Measurements from ENCODE around the gene RAN.
"Not testable (repeated sequence)": the region's sequence is repeated elsewhere in the genome, so short reads cannot be mapped to it uniquely, and the experiment has no call there.

The RAN gene

GRCh38 chr12:130835011-130835410 is 36.9 kb upstream of the RAN start:
- H3K27me3 ChIP-seq (ENCODE audit: low read depth, low read length): peaks cover 8% of the 10 kb centered on the region
- H3K9me3 ChIP-seq (ENCODE audit: control insufficient read depth in 1 of 2, low read length in 2 of 2): no peaks in the 10 kb centered on the region
- H3K27ac ChIP-seq (ENCODE audit: low read length): no peak overlapping the region
- peaks cover 0 to 21% of the 10 kb centered on the region in 2 donors for H3K4me1 ChIP-seq (ENCODE audit: control insufficient read depth in 1 of 2, insufficient read depth in 2 of 2, low read length in 2 of 2)
- H3K36me3 ChIP-seq (ENCODE audit: control insufficient read depth in 1 of 2, insufficient read depth in 2 of 2, low read length in 2 of 2): no peaks in the 10 kb centered on the region
- no peak overlapping the region for H3K4me3 ChIP-seq (ENCODE audit: low read depth in 1 of 2, low read length in 2 of 2)

- H3K4me3 ChIP-seq (ENCODE audit: low read depth in 1 of 2, low read length in 2 of 2): no peak overlapping the region
- H3K9me3 ChIP-seq (ENCODE audit: control insufficient read depth in 1 of 2, low read length in 2 of 2): no peaks in the 10 kb centered on the region
- H3K36me3 ChIP-seq (ENCODE audit: control insufficient read depth in 1 of 2, insufficient read depth in 2 of 2, low read length in 2 of 2): no peaks in the 10 kb centered on the region
- H3K27ac ChIP-seq (ENCODE audit: low read length): no peak overlapping the region
- H3K27me3 ChIP-seq (ENCODE audit: low read depth, low read length): peaks cover 8% of the 10 kb centered on the region
- H3K4me1 ChIP-seq (ENCODE audit: control insufficient read depth in 1 of 2, insufficient read depth in 2 of 2, low read length in 2 of 2): peaks cover 0 to 21% of the 10 kb centered on the region in 2 donors
Measured at GRCh38 chr12:130835436-130835835, 36.4 kb upstream of the RAN start.

- no peak overlapping the region for H3K27ac ChIP-seq (ENCODE audit: low read length)
- H3K4me1 ChIP-seq (ENCODE audit: control insufficient read depth in 1 of 2, insufficient read depth in 2 of 2, low read length in 2 of 2): peaks cover 0 to 9% of the 10 kb centered on the region in 2 donors
- H3K36me3 ChIP-seq (ENCODE audit: control insufficient read depth in 1 of 2, insufficient read depth in 2 of 2, low read length in 2 of 2): no peaks in the 10 kb centered on the region
- H3K4me3 ChIP-seq (ENCODE audit: low read depth in 1 of 2, low read length in 2 of 2): peak overlapping the region; percentile 52 to 80
- H3K27me3 ChIP-seq (ENCODE audit: low read depth, low read length): peaks cover 8% of the 10 kb centered on the region
- H3K9me3 ChIP-seq (ENCODE audit: control insufficient read depth in 1 of 2, low read length in 2 of 2): no peaks in the 10 kb centered on the region
Measured at GRCh38 chr12:130838284-130838950, 33.4 kb upstream of the RAN start.

- H3K9me3 ChIP-seq (ENCODE audit: control insufficient read depth in 1 of 2, low read length in 2 of 2): no peaks in the 10 kb centered on the region
- H3K27ac ChIP-seq (ENCODE audit: low read length): no peak within 1 kb of the TSS
- H3K4me1 ChIP-seq (ENCODE audit: control insufficient read depth in 1 of 2, insufficient read depth in 2 of 2, low read length in 2 of 2): peaks cover 0 to 8% of the 10 kb centered on the region in 2 donors
- H3K27me3 ChIP-seq (ENCODE audit: low read depth, low read length): peaks cover 8% of the 10 kb centered on the region
- no peaks in the 10 kb centered on the region for H3K36me3 ChIP-seq (ENCODE audit: control insufficient read depth in 1 of 2, insufficient read depth in 2 of 2, low read length in 2 of 2)
- peak within 1 kb of the TSS; percentile 76 to 80 for H3K4me3 ChIP-seq (ENCODE audit: low read depth in 1 of 2, low read length in 2 of 2)
Measured at GRCh38 chr12:130838951-130839769, 32.7 kb upstream of the RAN start, which contains the start of gene STX2. TSS of gene STX2 (minus strand) at chr12:130839250. CDS start at chr12:130839099, 151 bp downstream.

GRCh38 chr12:130839770-130840404 is 32.0 kb upstream of the RAN start:
- Histone ChIP-seq H3K36me3 (ENCODE audit: control insufficient read depth in 1 of 2, insufficient read depth in 2 of 2, low read length in 2 of 2) (no peaks in the 10 kb centered on the region), H3K27ac (ENCODE audit: low read length) (no peak overlapping the region), H3K4me1 (ENCODE audit: control insufficient read depth in 1 of 2, insufficient read depth in 2 of 2, low read length in 2 of 2) (peaks cover 0 to 8% of the 10 kb centered on the region in 2 donors), H3K27me3 (ENCODE audit: low read depth, low read length) (peaks cover 8% of the 10 kb centered on the region), H3K4me3 (ENCODE audit: low read depth in 1 of 2, low read length in 2 of 2) (peak overlapping the region; percentile 71 to 76), H3K9me3 (ENCODE audit: control insufficient read depth in 1 of 2, low read length in 2 of 2) (no peaks in the 10 kb centered on the region)

GRCh38 chr12:130846369-130846768 is 25.5 kb upstream of the RAN start:
- H3K36me3 ChIP-seq (ENCODE audit: control insufficient read depth in 1 of 2, insufficient read depth in 2 of 2, low read length in 2 of 2): no peaks in the 10 kb centered on the region
- H3K4me3 ChIP-seq (ENCODE audit: low read depth in 1 of 2, low read length in 2 of 2): no peak overlapping the region
- H3K9me3 ChIP-seq (ENCODE audit: control insufficient read depth in 1 of 2, low read length in 2 of 2): no peaks in the 10 kb centered on the region
- H3K27me3 ChIP-seq (ENCODE audit: low read depth, low read length): no peaks in the 10 kb centered on the region
- no peak overlapping the region for H3K27ac ChIP-seq (ENCODE audit: low read length)
- no peaks in the 10 kb centered on the region for H3K4me1 ChIP-seq (ENCODE audit: control insufficient read depth in 1 of 2, insufficient read depth in 2 of 2, low read length in 2 of 2)

GRCh38 chr12:130847112-130847511 is 24.8 kb upstream of the RAN start:
- Histone ChIP-seq H3K36me3 (ENCODE audit: control insufficient read depth in 1 of 2, insufficient read depth in 2 of 2, low read length in 2 of 2) (no peaks in the 10 kb centered on the region), H3K27me3 (ENCODE audit: low read depth, low read length) (no peaks in the 10 kb centered on the region), H3K4me3 (ENCODE audit: low read depth in 1 of 2, low read length in 2 of 2) (no peak overlapping the region), H3K9me3 (ENCODE audit: control insufficient read depth in 1 of 2, low read length in 2 of 2) (no peaks in the 10 kb centered on the region), H3K4me1 (ENCODE audit: control insufficient read depth in 1 of 2, insufficient read depth in 2 of 2, low read length in 2 of 2) (no peaks in the 10 kb centered on the region), H3K27ac (ENCODE audit: low read length) (no peak overlapping the region)

GRCh38 chr12:130848105-130848504 is 23.8 kb upstream of the RAN start:
- not testable (repeated sequence) for H3K4me1 ChIP-seq (ENCODE audit: control insufficient read depth in 1 of 2, insufficient read depth in 2 of 2, low read length in 2 of 2); H3K36me3 ChIP-seq (ENCODE audit: control insufficient read depth in 1 of 2, insufficient read depth in 2 of 2, low read length in 2 of 2); H3K4me3 ChIP-seq (ENCODE audit: low read depth in 1 of 2, low read length in 2 of 2); H3K9me3 ChIP-seq (ENCODE audit: control insufficient read depth in 1 of 2, low read length in 2 of 2); H3K27ac ChIP-seq (ENCODE audit: low read length); H3K27me3 ChIP-seq (ENCODE audit: low read depth, low read length)

GRCh38 chr12:130848785-130849305 is 23.0 kb upstream of the RAN start:
- not testable (repeated sequence) for H3K9me3 ChIP-seq (ENCODE audit: control insufficient read depth in 1 of 2, low read length in 2 of 2); H3K36me3 ChIP-seq (ENCODE audit: control insufficient read depth in 1 of 2, insufficient read depth in 2 of 2, low read length in 2 of 2); H3K27me3 ChIP-seq (ENCODE audit: low read depth, low read length); H3K4me3 ChIP-seq (ENCODE audit: low read depth in 1 of 2, low read length in 2 of 2); H3K4me1 ChIP-seq (ENCODE audit: control insufficient read depth in 1 of 2, insufficient read depth in 2 of 2, low read length in 2 of 2); H3K27ac ChIP-seq (ENCODE audit: low read length)

- Histone ChIP-seq H3K27ac (ENCODE audit: low read length) (no peak overlapping the region), H3K36me3 (ENCODE audit: control insufficient read depth in 1 of 2, insufficient read depth in 2 of 2, low read length in 2 of 2) (no peaks in the 10 kb centered on the region), H3K4me1 (ENCODE audit: control insufficient read depth in 1 of 2, insufficient read depth in 2 of 2, low read length in 2 of 2) (no peaks in the 10 kb centered on the region), H3K9me3 (ENCODE audit: control insufficient read depth in 1 of 2, low read length in 2 of 2) (no peaks in the 10 kb centered on the region), H3K27me3 (ENCODE audit: low read depth, low read length) (no peaks in the 10 kb centered on the region), H3K4me3 (ENCODE audit: low read depth in 1 of 2, low read length in 2 of 2) (no peak overlapping the region)
Measured at GRCh38 chr12:130849561-130850417, 22.1 kb upstream of the RAN start.
